ENCODE measurements around the gene USP48.
A peak's percentile ranks its signal among the peaks of the same experiment; 100 is the strongest.
"Not testable (repeated sequence)": the region's sequence is repeated elsewhere in the genome, so short reads cannot be mapped to it uniquely, and the experiment has no call there.

The USP48 gene

GRCh38 chr1:21774835-21775549, 8.0 kb downstream of the USP48 start:
- no peak for TF ChIP-seq CTCF (IDR thresholded peaks at IDR 0.05; ENCODE audit: low read depth, low read length)
- in situ Hi-C loops (cut with HindIII; ENCODE audit: low sequenced_read_pairs) = no loop called here
- no peak for DNase-seq (ENCODE audit: low read depth, low spot score)
- H3K4me3 ChIP-seq (ENCODE audit: low read depth, low read length) = no peak overlapping the region

- TF ChIP-seq CTCF (IDR thresholded peaks at IDR 0.05; ENCODE audit: low read depth, low read length) = no peak
- in situ Hi-C loops (cut with HindIII; ENCODE audit: low sequenced_read_pairs) = no loop called here
- DNase-seq (ENCODE audit: low read depth, low spot score) = no peak
- H3K4me3 ChIP-seq (ENCODE audit: low read depth, low read length) = no peak overlapping the region
These were observed 9.4 kb downstream of the USP48 start for GRCh38 chr1:21773585-21773984.

GRCh38 chr1:21771672-21772071, 11.3 kb downstream of the USP48 start:
- DNase-seq (ENCODE audit: low read depth, low spot score); H3K4me3 ChIP-seq (ENCODE audit: low read depth, low read length); in situ Hi-C loops (cut with HindIII; ENCODE audit: low sequenced_read_pairs): not testable (repeated sequence)

GRCh38 chr1:21770602-21771001, 12.3 kb downstream of the USP48 start:
- in situ Hi-C loops (cut with HindIII; ENCODE audit: low sequenced_read_pairs); DNase-seq (ENCODE audit: low read depth, low spot score); H3K4me3 ChIP-seq (ENCODE audit: low read depth, low read length): not testable (repeated sequence)

GRCh38 chr1:21770201-21770600, 12.7 kb downstream of the USP48 start:
- in situ Hi-C loops (cut with HindIII; ENCODE audit: low sequenced_read_pairs) = no loop called here
- TF ChIP-seq CTCF (IDR thresholded peaks at IDR 0.05; ENCODE audit: low read depth, low read length) = no peak
- DNase-seq (ENCODE audit: low read depth, low spot score) = no peak
- no peak overlapping the region for H3K4me3 ChIP-seq (ENCODE audit: low read depth, low read length)

- H3K4me3 ChIP-seq (ENCODE audit: low read depth, low read length); in situ Hi-C loops (cut with HindIII; ENCODE audit: low sequenced_read_pairs); DNase-seq (ENCODE audit: low read depth, low spot score): not testable (repeated sequence)
These were observed 15.8 kb downstream of the USP48 start for GRCh38 chr1:21767106-21767505.

- no peak for TF ChIP-seq CTCF (IDR thresholded peaks at IDR 0.05; ENCODE audit: low read depth, low read length)
- no peak overlapping the region for H3K4me3 ChIP-seq (ENCODE audit: low read depth, low read length)
- in situ Hi-C loops (cut with HindIII; ENCODE audit: low sequenced_read_pairs) = no loop called here
- DNase-seq (ENCODE audit: low read depth, low spot score) = no peak
These were observed 16.7 kb downstream of the USP48 start for GRCh38 chr1:21766210-21766609.

- peak; percentile 88 for DNase-seq (ENCODE audit: low read depth, low spot score)
- TF ChIP-seq CTCF (IDR thresholded peaks at IDR 0.05; ENCODE audit: low read depth, low read length) = no peak
- in situ Hi-C loops (cut with HindIII; ENCODE audit: low sequenced_read_pairs) = no loop called here
- H3K4me3 ChIP-seq (ENCODE audit: low read depth, low read length) = no peak overlapping the region
These were observed 18.1 kb downstream of the USP48 start for GRCh38 chr1:21764615-21765423.

Measured in astrocyte of the spinal cord (primary cell).